Right atrium auricular region (tissue), 2 donors: ENCODE results near the gene CBLC. TPM values are rescaled to one million over a fixed set of nuclear protein-coding genes. Genes with fewer than 3 reads are reported as not detected.
"Not testable (repeated sequence)": the region's sequence is repeated elsewhere in the genome, so short reads cannot be mapped to it uniquely, and the experiment has no call there.

Experiments
- DNase-seq: peaks from one replicate; pipeline ENCODE4 v3.0.0-alpha.2; 2019; ENCODE audit warnings: low spot score
- H3K27ac ChIP-seq, 2 donors: fragments of 200-600 bp; sonication (generic); 1 replicate in 1 of 2; 2 replicates in 1 of 2; pipeline ENCODE4 v1.5.1; 2016 to 2019
- H3K27me3 ChIP-seq, 2 donors: fragments of 200-600 bp; sonication (generic); one replicate each; pipeline versions ENCODE4 v1.5.1 to v1.6.0; 2017 to 2019
- H3K36me3 ChIP-seq: fragments of 200-600 bp; sonication (generic); one replicate; pipeline ENCODE4 v1.5.1; 2016
- H3K4me1 ChIP-seq, 2 donors: fragments of 200-600 bp; sonication (generic); one replicate each; pipeline versions ENCODE4 v1.5.1 to v1.6.0; 2017 to 2019
- H3K4me3 ChIP-seq, 2 donors: fragments of 200-600 bp; sonication (generic); 1 replicate in 1 of 2; 2 replicates in 1 of 2; pipeline ENCODE4 v1.5.1; 2017 to 2019; ENCODE audit warnings: mild to moderate bottlenecking in 1 of 2, moderate library complexity in 1 of 2
- H3K9me3 ChIP-seq, 2 donors: fragments of 200-600 bp; sonication (generic); one replicate each; pipeline ENCODE4 v1.5.1; 2019
- CTCF ChIP-seq, 2 donors: fragments of 200-600 bp; sonication (generic); IDR thresholded peaks; one replicate each; pipeline ENCODE4 v1.5.1; 2019; ENCODE audit warnings: antibody characterized with exemption in 2 of 2
- total RNA-seq, 2 donors: library from RNA; depleted of rRNA; stranded (reverse); fragments of >200 nt; gene quantifications; one replicate each; pipeline ENCODE4 v1.1.0, GENCODE V29; 2016

CBLC gene
- total RNA-seq, 2 donors from 2014 or later = not detected

DNA sequence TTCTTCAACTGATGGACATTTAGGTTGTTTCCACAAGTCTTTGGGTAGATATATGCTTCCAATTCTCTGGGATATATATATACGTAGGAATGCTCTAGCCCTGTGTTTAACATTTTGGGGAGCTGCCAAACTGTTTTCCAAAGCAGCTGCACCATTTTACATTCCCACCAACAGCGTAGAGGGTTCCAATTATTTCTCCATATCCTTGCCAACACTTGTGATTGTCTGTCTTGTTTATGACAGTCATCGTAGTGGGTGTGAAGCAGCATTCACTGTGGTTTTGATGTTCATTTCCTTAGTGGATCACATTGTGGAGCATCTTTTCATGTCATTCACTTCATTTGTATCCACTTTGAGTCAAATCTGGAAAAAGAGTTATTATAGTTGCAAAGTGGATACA lies 4.7 kb upstream of the CBLC start:
- Histone ChIP-seq H3K4me3 (no peak overlapping the region), H3K27ac (no peak overlapping the region)
- TF ChIP-seq CTCF (IDR thresholded peaks at IDR 0.05) = no peak

DNA sequence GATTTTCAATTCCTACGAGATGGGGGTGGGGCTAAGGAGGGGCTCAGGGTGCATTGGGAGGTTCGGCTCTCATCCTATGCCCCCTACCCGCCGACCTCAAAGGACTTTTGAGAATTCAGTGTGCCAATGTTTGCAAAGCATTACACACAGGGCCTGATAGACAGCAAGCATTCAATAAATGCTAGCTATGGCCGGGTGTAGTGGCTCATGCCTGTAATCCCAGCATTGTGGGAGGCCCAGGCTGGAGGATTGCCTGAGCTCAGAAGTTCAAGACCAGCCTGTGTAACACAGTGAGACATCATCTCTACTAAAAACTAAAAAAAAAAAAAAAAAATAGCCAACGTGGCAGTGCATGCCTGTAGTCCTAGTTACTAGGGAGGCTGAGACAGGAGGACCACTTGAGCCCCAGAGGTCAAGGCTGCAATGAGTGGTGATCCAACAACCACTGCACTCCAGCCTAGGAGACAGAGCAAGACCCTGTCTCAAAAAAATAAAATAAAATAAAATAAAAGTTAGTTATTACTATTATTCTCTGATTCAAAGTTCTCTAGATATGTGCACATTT lies 1.9 kb upstream of the CBLC start:
- H3K9me3 ChIP-seq = no peaks in the 10 kb centered on the region
- no peak overlapping the region for H3K27ac ChIP-seq
- no peak for TF ChIP-seq CTCF (IDR thresholded peaks at IDR 0.05)
- no peak for DNase-seq
- no peak overlapping the region for H3K4me3 ChIP-seq
- H3K4me1 ChIP-seq = peaks cover 0 to 7% of the 10 kb centered on the region in 2 donors
- no peaks in the 10 kb centered on the region for H3K36me3 ChIP-seq
- no peaks in the 10 kb centered on the region for H3K27me3 ChIP-seq

More for the DNA sequence above, 4.7 kb upstream of the CBLC start:
- no peaks in the 10 kb centered on the region for H3K9me3 ChIP-seq
- no peak for DNase-seq
- H3K4me1 ChIP-seq = peaks cover 0 to 11% of the 10 kb centered on the region in 2 donors
- H3K27me3 ChIP-seq = no peaks in the 10 kb centered on the region
- H3K36me3 ChIP-seq = no peaks in the 10 kb centered on the region

DNA sequence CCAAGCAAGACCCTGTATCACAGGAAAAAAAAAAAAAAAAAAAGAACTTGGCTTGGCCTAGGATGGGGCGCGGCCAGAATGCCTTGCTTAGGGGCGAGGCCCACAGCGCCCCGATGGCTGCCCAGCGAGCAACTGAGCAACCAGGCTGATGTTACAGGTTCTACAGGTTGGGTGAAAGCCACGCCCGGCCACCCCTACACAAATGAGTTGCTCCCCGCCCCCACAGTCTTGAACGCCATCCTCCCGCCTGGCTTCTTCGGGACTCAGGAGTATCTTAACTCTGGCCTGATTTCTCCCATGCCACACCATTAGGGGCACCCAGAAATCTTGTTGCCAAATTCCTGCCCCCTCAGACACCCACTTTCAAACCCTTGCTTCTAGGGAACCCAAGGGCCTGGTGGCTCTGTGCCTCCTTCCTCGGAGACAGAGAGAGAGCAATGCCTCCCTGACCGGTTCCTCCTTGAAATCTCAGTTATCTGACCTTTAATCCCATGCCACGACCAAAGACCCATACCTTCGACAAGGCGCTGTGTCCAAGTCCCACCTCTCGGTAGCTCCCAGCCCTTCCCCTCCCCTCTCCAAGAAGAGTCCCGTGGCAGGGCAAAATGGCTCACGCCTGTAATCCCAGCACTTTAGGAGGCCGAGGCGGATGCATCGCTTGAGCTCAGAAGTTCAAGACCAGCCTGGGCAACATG lies 1.1 kb upstream of the CBLC start:
- Histone ChIP-seq H3K27ac (no peak overlapping the region), H3K4me1 (peaks cover 0 to 5% of the 10 kb centered on the region in 2 donors), H3K4me3 (no peak overlapping the region), H3K27me3 (no peaks in the 10 kb centered on the region), H3K9me3 (no peaks in the 10 kb centered on the region), H3K36me3 (no peaks in the 10 kb centered on the region)
- DNase-seq = no peak
- TF ChIP-seq CTCF (IDR thresholded peaks at IDR 0.05) = no peak

DNA sequence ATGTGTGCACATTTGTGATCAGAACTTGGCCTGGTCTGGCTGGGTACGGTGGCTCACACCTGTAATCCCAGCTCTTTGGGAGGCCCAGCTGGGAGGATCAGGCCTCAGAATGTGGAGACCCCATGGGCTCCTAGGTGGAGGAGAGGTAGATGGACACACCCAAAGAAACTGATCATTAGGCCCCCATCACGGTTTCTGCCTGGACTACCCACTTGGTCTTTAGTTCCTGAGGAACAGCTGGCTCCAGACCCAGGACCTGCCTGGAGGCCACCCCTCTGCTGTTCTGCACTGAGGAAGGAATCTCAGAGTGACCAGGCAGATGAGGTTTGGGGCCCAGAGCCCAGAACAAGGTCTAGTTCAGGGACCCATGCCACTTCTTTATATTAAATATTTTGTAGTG lies 1.5 kb downstream of the CBLC start:
- no peak overlapping the region for H3K27ac ChIP-seq
- no peaks in the 10 kb centered on the region for H3K9me3 ChIP-seq
- no peak for DNase-seq
- no peaks in the 10 kb centered on the region for H3K36me3 ChIP-seq
- H3K4me1 ChIP-seq = peaks cover 0 to 8% of the 10 kb centered on the region in 2 donors
- H3K4me3 ChIP-seq = no peak overlapping the region
- H3K27me3 ChIP-seq = no peaks in the 10 kb centered on the region
- no peak for TF ChIP-seq CTCF (IDR thresholded peaks at IDR 0.05)

DNA sequence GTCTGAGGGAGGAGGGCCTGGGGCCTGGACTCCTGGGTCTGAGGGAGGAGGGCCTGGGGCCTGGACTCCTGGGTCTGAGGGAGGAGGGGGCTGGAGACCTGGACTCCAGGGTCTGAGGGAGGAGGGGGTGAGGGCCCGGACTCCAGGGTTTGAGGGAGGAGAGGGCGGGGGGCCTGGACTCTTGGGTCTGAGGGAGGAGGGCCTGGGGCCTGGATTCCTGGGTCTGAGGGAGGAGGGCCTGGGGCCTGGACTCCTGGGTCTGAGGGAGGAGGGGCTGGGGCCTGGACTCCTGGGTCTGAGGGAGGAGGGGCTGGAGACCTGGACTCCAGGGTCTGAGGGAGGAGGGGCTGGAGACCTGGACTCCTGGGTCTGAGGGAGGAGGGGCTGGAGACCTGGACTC lies 4.0 kb downstream of the CBLC start:
- not testable (repeated sequence) for H3K27me3 ChIP-seq, H3K9me3 ChIP-seq, H3K27ac ChIP-seq, H3K36me3 ChIP-seq, H3K4me3 ChIP-seq, DNase-seq
- H3K4me1 ChIP-seq = peaks cover 0 to 14% of the 10 kb centered on the region in 2 donors

DNA sequence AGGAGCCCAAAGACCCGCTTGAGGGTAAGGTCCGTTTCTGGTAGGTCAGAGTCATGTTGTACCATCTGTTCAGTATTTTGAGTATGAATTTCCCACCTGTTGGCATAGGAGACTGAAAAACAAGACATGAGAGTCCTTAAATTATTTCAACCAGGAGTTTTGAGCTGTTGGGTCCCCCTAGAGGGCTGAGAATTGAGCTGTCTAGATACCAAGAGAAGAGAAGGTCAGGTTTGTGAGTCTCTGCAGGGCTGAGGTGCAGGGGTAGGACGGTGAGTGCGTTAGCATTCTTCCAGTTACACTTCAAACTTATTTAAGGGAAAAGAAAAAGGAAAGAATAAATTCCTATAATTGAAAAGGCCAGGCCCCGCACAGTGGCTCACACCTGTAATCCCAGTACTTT lies 5.0 kb downstream of the CBLC start:
- Histone ChIP-seq H3K4me3 (no peak overlapping the region), H3K27me3 (no peaks in the 10 kb centered on the region), H3K4me1 (peaks cover 0 to 12% of the 10 kb centered on the region in 2 donors), H3K27ac (no peak overlapping the region), H3K9me3 (no peaks in the 10 kb centered on the region), H3K36me3 (no peaks in the 10 kb centered on the region)
- TF ChIP-seq CTCF (IDR thresholded peaks at IDR 0.05) = no peak
- no peak for DNase-seq
